ENCODE results near the gene GJD4.

GJD4 gene

DNA sequence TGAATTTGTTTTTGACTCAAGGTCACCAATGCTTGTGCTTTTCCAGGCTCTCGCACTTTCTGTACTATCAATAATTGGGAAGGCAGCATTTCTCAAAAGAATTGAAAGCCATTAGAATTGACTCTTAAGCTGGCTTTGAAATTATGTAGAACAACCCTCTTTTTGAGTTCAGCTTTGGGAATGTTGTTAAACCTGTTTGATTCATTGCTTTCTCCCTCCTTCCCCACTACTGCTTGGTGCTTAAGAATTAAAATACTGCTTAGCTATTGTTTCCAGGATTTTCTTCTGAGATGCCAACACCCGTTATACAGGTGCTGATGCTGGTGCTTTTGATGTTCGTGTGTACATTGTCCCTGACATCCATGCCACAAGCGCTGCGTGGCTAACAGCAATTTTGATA, 52.5 kb downstream of the GJD4 start:
- DNase-seq (ENCODE audit: low read depth in 2 of 2): no peak
